ENCODE data around the gene C12orf43. TPM values are rescaled to one million over a fixed set of nuclear protein-coding genes. Genes with fewer than 3 reads are reported as not detected.

The C12orf43 gene
- total and polyA plus RNA-seq, 2 of the 4 experiments (the other 2 are of a cell fraction), result 12.5 to 13.5 TPM

Other genes with a start within 250 kb of the C12orf43 start
- gene SPPL3, start 112.1 kb downstream of the C12orf43 start, total RNA-seq (2012; rRNA removed), result 1.6 and 3.6 TPM in 2 replicates
- 14.4 and 18.0 TPM in 2 replicates for gene SPPL3, start 112.1 kb downstream of the C12orf43 start, polyA plus RNA-seq (2012; rRNA removed)
- under 0.01 TPM in 1 of 2 replicates, not detected in the other for gene HNF1A, start 37.9 kb downstream of the C12orf43 start, total RNA-seq (2012; rRNA removed)
- gene HNF1A, start 37.9 kb downstream of the C12orf43 start, polyA plus RNA-seq (2012; rRNA removed), result 0.06 TPM in 1 of 2 replicates, not detected in the other
- gene OASL, start 22.8 kb upstream of the C12orf43 start, total RNA-seq (2012; rRNA removed), result under 0.01 TPM in 2 replicates
- 0.05 TPM in 1 of 2 replicates, not detected in the other for gene OASL, start 22.8 kb upstream of the C12orf43 start, polyA plus RNA-seq (2012; rRNA removed)
- gene P2RX7, start 116.4 kb upstream of the C12orf43 start, total RNA-seq (2012; rRNA removed), result under 0.01 and 0.18 TPM in 2 replicates
- gene P2RX7, start 116.4 kb upstream of the C12orf43 start, polyA plus RNA-seq (2012; rRNA removed), result 0.07 and 0.16 TPM in 2 replicates
- 8.3 and 9.5 TPM in 2 replicates for gene P2RX4, start 193.6 kb upstream of the C12orf43 start, total RNA-seq (2012; rRNA removed)
- gene P2RX4, start 193.6 kb upstream of the C12orf43 start, polyA plus RNA-seq (2012; rRNA removed), result 12.6 and 13.6 TPM in 2 replicates